Measurements from ENCODE around the gene RELL2.

The RELL2 gene

GRCh38 chr5:141680178-141680577 is 43.4 kb downstream of the RELL2 start:
- DNase-seq (ENCODE audit: low read depth), result no peak

GRCh38 chr5:141680751-141681201 is 44.0 kb downstream of the RELL2 start:
- peak; percentile 38 for DNase-seq (ENCODE audit: low read depth)

- no peak for DNase-seq (ENCODE audit: low read depth)
Measured at GRCh38 chr5:141681295-141681694, 44.5 kb downstream of the RELL2 start.

- peak; percentile 87 for DNase-seq (ENCODE audit: low read depth)
Measured at GRCh38 chr5:141681695-141682641, 45.2 kb downstream of the RELL2 start, which contains the start of gene ARAP3. TSS of gene ARAP3 (minus strand) at chr5:141682230. CDS start at chr5:141680486, 1,744 bp downstream.

- DNase-seq (ENCODE audit: low read depth), result no peak
Measured at GRCh38 chr5:141683596-141684141, 46.9 kb downstream of the RELL2 start.

- no peak for DNase-seq (ENCODE audit: low read depth)
Measured at GRCh38 chr5:141685591-141685990, 48.8 kb downstream of the RELL2 start.

- DNase-seq (ENCODE audit: low read depth), result no peak
Measured at GRCh38 chr5:141686648-141687416, 50.0 kb downstream of the RELL2 start.

All from iris pigment epithelial cell (primary cell).